GM21390 (cell line): Measurements from ENCODE around the gene TRIM72.
A peak's percentile ranks its signal among the peaks of the same experiment; 100 is the strongest.
"Not testable (repeated sequence)": the region's sequence is repeated elsewhere in the genome, so short reads cannot be mapped to it uniquely, and the experiment has no call there.

Source experiments
- ATAC-seq: cut with Tn5 transposase; IDR thresholded peaks from one replicate; pipeline ENCODE4 v1.9.1; 2021; ENCODE audit not compliant: unreplicated experiment

Gene TRIM72

GRCh38 chr16:31213877-31214707 is at the start of gene TRIM72:
TSS of gene TRIM72 (plus strand) at chr16:31214119. CDS start at chr16:31214739, 620 bp downstream.
- ATAC-seq: no peak

GRCh38 chr16:31167315-31167714 is 46.6 kb upstream of the TRIM72 start:
- ATAC-seq: no peak

GRCh38 chr16:31168848-31169247 is 45.1 kb upstream of the TRIM72 start:
- no peak for ATAC-seq

GRCh38 chr16:31170048-31170447 is 43.9 kb upstream of the TRIM72 start:
- ATAC-seq: not testable (repeated sequence)

GRCh38 chr16:31177136-31177535 is 36.8 kb upstream of the TRIM72 start:
- ATAC-seq: no peak

- peak; percentile 1 for ATAC-seq
Observed at GRCh38 chr16:31179219-31179746, 34.6 kb upstream of the TRIM72 start.

GRCh38 chr16:31179747-31180459 is 34.0 kb upstream of the TRIM72 start, which contains the start of gene FUS:
TSS of gene FUS (plus strand) at chr16:31180139. CDS start at chr16:31180215, 76 bp downstream.
- peak; percentile 50 for ATAC-seq

GRCh38 chr16:31181102-31181830 is 32.7 kb upstream of the TRIM72 start:
- ATAC-seq: no peak

- ATAC-seq: no peak
Observed at GRCh38 chr16:31182391-31182790, 31.5 kb upstream of the TRIM72 start.

GRCh38 chr16:31183432-31184428 is 30.2 kb upstream of the TRIM72 start:
- ATAC-seq: no peak

- no peak for ATAC-seq
Observed at GRCh38 chr16:31184888-31185287, 29.0 kb upstream of the TRIM72 start.

GRCh38 chr16:31185339-31185738 is 28.6 kb upstream of the TRIM72 start:
- ATAC-seq: no peak

- no peak for ATAC-seq
Observed at GRCh38 chr16:31186176-31186575, 27.7 kb upstream of the TRIM72 start.

GRCh38 chr16:31186930-31187807 is 26.8 kb upstream of the TRIM72 start:
- ATAC-seq: no peak

GRCh38 chr16:31187808-31188189 is 26.1 kb upstream of the TRIM72 start:
- ATAC-seq: no peak

- no peak for ATAC-seq
Observed at GRCh38 chr16:31188450-31189411, 25.2 kb upstream of the TRIM72 start.

- no peak for ATAC-seq
Observed at GRCh38 chr16:31189412-31189778, 24.5 kb upstream of the TRIM72 start.

- no peak for ATAC-seq
Observed at GRCh38 chr16:31190061-31190460, 23.9 kb upstream of the TRIM72 start.
